HL-60/S4 treated with retinoic acid at 250 ng/mL for 4 days and 3 days (cell line): ENCODE results near the gene TSPOAP1.

Experiments
- in situ Hi-C: fragments of 300-500 bp; cut with MboI; formaldehyde crosslinking; loops from 2 replicates; pipeline ENCODE4 v1.7.0; 2022; ENCODE audit warnings: low sequenced_read_pairs

Gene TSPOAP1

GRCh38 chr17:58340405-58340876 is 11.8 kb upstream of the TSPOAP1 start:
- in situ Hi-C loops: no loop called here

DNA sequence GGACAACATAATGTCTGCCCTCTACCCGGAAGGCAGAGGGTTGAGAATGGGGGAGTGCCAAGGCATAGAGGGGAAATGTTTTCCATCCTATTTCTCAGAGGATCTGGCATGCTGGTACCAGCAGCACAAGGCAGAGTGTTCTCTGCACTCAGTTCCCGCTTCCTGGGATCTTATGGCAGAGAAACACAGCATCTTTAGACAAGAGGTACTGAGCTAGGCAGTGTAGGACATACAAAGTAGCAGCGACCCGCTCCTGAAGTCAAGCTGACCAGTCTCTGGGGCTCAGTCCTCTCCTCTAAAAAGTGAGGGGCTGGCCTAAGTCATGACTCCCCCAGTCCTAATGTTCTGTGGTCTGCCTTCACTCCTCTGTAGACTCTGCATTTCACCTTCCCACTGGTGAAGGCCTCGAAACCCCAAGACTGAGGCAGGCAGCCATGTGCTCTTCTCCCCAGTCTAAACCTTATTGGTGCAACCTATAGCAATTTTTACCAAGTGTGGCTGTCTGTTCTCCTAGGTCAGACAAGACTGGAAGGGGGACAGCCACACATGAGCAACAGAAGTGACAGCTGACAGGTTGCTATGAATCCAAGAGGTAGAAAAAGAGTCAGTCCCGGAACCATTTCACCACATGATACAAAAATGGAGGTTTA is 11.3 kb upstream of the TSPOAP1 start:
- in situ Hi-C loops: no loop called here

GRCh38 chr17:58338841-58339754 is 10.5 kb upstream of the TSPOAP1 start:
- in situ Hi-C loops: no loop called here

DNA sequence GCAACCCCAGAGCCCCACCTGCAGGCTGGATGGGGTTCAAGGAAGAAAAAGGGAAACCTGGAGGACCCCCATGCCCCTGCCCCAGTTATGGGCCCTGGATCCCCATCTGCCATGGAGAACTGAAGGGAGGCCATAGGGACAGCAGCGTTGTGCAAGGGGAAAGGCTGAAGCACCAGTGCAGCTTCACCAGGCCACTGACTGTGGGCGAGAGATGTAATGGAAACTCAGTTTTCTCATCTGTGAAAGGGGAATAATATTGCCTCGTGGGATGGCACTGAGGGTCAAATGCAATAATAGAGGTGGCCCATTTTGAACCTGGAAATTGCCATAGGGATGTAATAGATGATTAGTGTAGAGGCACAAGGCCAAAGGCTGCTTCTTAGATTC is 9.9 kb upstream of the TSPOAP1 start:
- in situ Hi-C loops: no loop called here

- in situ Hi-C loops: no loop called here
These were observed 9.2 kb upstream of the TSPOAP1 start for GRCh38 chr17:58337600-58338453.

GRCh38 chr17:58337210-58337599 is 8.6 kb upstream of the TSPOAP1 start:
- in situ Hi-C loops: no loop called here

DNA sequence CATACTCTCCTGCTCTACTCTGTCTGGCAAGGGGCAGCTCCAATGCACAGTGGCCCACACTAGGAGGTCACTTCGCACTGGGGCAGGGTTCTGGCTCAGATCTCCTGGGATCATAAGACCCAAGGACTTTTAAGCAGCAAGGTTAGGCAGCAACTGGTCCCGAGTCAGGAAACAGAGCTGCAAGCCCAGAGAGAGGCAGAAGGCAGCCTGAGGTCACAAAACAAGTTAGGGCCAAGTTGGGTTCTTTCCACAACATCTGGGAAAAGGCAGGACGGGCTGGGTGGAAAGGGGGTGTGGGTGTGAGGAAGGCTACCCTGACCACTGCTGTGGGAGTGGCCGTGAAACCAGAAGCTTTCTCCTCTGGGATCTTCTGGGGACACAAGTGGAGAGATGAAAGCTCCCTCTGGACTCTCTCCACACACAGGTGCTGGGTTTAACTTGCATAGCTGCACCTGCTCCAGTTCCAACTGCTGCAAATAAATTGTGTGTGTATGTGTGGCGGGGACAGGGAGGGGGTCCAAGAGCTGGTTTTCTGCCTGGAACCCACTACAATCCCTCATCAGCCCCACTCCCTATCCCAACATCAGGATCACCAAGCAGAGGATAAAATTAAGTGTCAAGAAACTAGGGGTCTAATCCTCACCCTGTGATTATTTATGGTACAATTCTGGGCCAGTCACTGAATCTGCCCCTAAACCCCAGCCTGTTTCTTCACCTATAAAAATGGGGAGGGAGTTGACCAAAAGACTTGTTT is 8.0 kb upstream of the TSPOAP1 start:
- in situ Hi-C loops: no loop called here

GRCh38 chr17:58335779-58336455 is 7.3 kb upstream of the TSPOAP1 start:
- in situ Hi-C loops: no loop called here

- in situ Hi-C loops: no loop called here
These were observed 6.6 kb upstream of the TSPOAP1 start for GRCh38 chr17:58335061-58335731.

GRCh38 chr17:58334661-58335060 is 6.1 kb upstream of the TSPOAP1 start:
- in situ Hi-C loops: no loop called here

DNA sequence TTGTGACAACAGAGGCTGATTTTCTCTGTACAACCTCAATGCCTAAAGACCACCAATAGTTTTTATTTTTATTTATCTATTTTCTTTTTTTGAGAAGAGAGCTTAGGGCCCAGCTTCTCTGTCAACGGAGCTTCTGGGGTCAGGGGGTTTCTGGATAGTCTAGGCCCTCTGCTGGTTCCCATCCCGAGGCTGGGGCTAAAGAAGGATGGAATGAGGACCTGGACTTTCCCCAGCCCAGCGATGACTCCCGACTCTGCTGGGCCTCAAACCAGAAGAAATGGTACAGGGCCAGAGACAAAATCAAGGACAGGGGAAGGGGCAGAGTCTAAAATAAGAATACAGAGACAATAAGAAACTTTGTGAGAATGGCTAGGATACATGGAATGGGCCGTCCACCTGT is 5.7 kb upstream of the TSPOAP1 start:
- in situ Hi-C loops: no loop called here

GRCh38 chr17:58333736-58334207 is 5.2 kb upstream of the TSPOAP1 start:
- in situ Hi-C loops: no loop called here

- in situ Hi-C loops: no loop called here
These were observed 4.5 kb upstream of the TSPOAP1 start for GRCh38 chr17:58332778-58333735.

GRCh38 chr17:58331815-58332777 is 3.5 kb upstream of the TSPOAP1 start:
- in situ Hi-C loops: no loop called here

DNA sequence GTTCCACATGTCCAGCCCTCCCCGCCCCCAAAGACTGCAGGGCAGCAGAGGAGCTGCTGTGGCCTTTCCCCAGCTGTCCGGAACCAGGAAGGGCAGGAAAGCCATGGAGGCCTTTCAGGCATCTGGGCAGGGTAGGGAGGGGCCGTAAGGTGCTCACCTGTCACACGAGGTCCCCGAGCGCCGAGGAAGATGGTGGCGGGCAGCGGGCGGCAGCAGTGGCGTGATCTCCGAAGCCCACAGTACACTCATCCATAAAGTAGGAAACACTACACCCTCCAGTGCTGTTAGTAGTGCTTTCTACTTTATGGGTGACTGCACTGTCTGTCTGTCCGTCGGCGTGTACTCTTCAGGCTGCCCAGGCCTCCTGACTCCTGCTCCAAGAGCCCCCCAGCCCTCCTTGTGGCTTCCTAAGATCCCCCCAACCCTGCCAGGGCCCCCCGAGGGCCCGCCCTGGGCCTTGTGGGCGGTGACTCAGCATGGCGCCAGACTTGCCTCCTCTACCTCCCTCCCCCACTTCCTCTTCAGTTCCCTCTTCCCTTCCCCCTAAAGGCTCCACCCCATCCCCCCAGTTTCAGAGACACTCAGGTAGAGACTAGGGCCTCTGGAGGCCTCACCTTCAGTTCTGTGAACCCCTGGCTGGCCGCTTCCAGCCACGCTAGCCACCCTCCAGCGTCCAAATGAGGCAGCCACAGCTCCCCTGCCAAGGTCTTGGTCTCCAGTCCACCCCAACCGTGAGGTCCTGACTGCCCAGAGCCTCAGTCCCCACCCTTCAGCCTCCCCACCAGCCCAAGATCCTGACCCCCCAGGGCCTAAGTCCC is 2.6 kb upstream of the TSPOAP1 start:
- in situ Hi-C loops: no loop called here

- in situ Hi-C loops: no loop called here
These were observed 2.0 kb upstream of the TSPOAP1 start for GRCh38 chr17:58330538-58330996.
